ENCODE results near the gene TSHZ2.

The TSHZ2 gene

DNA sequence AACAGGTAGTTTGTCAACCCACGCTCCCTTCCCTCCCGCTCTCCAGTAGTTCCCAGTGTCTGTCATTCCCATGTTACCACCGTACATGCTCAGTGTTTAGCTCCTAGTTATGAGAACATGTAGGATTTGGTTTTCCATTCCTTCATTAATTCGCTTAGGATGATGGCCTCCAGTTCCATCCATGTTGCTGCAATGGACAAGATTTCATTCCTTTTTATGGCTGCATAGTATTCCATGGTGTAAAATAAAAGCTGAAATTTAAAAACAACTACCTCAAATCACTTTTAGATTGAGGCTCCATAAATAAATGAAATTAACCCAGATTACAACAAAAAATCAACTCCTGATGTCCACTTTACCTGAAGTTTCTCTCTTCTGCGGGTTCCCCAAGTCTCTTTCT is 430.9 kb downstream of the TSHZ2 start:
- H3K27ac ChIP-seq = no peak overlapping the region
- H3K4me3 ChIP-seq = no peak overlapping the region
- DNase-seq (ENCODE audit: low spot score) = no peak
- TF ChIP-seq CTCF (IDR thresholded peaks at IDR 0.05) = no peak

- no peak for DNase-seq (ENCODE audit: low spot score)
- no peak overlapping the region for H3K4me3 ChIP-seq
- no peak overlapping the region for H3K27ac ChIP-seq
- no peak for TF ChIP-seq CTCF (IDR thresholded peaks at IDR 0.05)
Measured at GRCh38 chr20:53405139-53405538, 433.0 kb downstream of the TSHZ2 start.

GRCh38 chr20:53406580-53406979 is 434.4 kb downstream of the TSHZ2 start:
- Histone ChIP-seq H3K4me3 (no peak overlapping the region), H3K27ac (no peak overlapping the region)

DNA sequence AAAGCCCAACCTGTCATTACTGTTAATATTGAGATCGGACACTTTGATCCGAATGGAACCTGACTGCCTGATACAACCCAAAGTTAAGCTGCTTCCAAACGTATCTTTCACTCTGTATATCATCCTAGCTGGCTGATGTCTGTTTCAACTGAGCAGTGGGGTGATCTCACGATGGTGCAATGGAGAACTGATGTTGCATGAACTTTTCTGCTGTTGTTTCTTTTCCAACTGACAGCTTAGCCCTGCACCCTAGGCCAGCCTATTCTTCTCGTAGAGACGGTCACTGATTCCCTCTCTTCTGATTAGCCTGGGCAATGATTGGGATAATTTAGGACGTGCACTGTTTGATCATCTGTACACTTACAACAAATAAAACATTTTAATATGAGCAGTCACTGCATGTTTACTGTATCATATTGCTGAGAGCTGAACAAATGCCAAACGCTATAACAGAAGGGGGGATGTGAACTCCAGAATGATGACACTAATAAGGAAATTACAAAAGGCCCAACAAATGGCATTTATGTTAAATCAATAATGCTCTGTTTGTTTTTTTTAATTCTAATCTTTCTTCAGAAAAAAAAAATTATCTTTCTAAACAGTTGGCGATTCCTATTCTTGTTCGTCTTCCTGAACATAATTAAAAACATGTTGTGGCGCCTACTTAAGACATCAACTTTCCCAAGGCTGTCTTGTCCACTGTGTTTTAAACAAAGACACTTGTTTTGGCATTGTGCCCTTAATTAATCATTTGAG is 436.7 kb downstream of the TSHZ2 start:
- TF ChIP-seq CTCF (IDR thresholded peaks at IDR 0.05) = no peak
- H3K27ac ChIP-seq = peak overlapping the region in 1 of 2 donors; percentile 4
- H3K4me3 ChIP-seq = no peak overlapping the region
- DNase-seq (ENCODE audit: low spot score) = no peak

More at GRCh38 chr20:53406580-53406979, 434.4 kb downstream of the TSHZ2 start:
- DNase-seq (ENCODE audit: low spot score) = no peak
- no peak for TF ChIP-seq CTCF (IDR thresholded peaks at IDR 0.05)

GRCh38 chr20:53409447-53409717 is 437.2 kb downstream of the TSHZ2 start:
- Histone ChIP-seq H3K4me3 (no peak overlapping the region), H3K27ac (no peak overlapping the region)
- DNase-seq (ENCODE audit: low spot score) = no peak
- TF ChIP-seq CTCF (IDR thresholded peaks at IDR 0.05) = no peak

GRCh38 chr20:53411129-53411528 is 439.0 kb downstream of the TSHZ2 start:
- TF ChIP-seq CTCF (IDR thresholded peaks at IDR 0.05) = no peak
- Histone ChIP-seq H3K27ac (no peak overlapping the region), H3K4me3 (no peak overlapping the region)
- DNase-seq (ENCODE audit: low spot score) = no peak

GRCh38 chr20:53411891-53412290 is 439.7 kb downstream of the TSHZ2 start:
- Histone ChIP-seq H3K27ac (no peak overlapping the region), H3K4me3 (no peak overlapping the region)
- no peak for TF ChIP-seq CTCF (IDR thresholded peaks at IDR 0.05)
- no peak for DNase-seq (ENCODE audit: low spot score)

Measured in coronary artery (tissue), 2 donors.